GM13976 (cell line): ENCODE measurements around the gene NME7.

Experiments used
- DNase-seq: peaks from one replicate; pipeline ENCODE4 v3.0.0; 2012; ENCODE audit warnings: low spot score
- CTCF ChIP-seq: IDR thresholded peaks from 2 replicates; pipeline ENCODE4 v1.5.1; 2012; ENCODE audit warnings: borderline replicate concordance, mild to moderate bottlenecking; ENCODE audit not compliant: insufficient read depth; ENCODE audit errors: extremely low read depth, missing control alignments, control extremely low read depth
- in situ Hi-C: fragments of 300-500 bp; cut with MboI; formaldehyde crosslinking; loops from one replicate; pipeline ENCODE4 v1.12.0; 2022; ENCODE audit warnings: low sequenced_read_pairs, mixed read lengths, inconsistent platforms; ENCODE audit not compliant: unreplicated experiment

NME7 gene

GRCh38 chr1:169250022-169250421, 117.6 kb downstream of the NME7 start:
- in situ Hi-C loops, result no loop called here
- DNase-seq, result no peak
- TF ChIP-seq CTCF, result no peak

GRCh38 chr1:169249611-169250010, 118.0 kb downstream of the NME7 start:
- no peak for TF ChIP-seq CTCF
- DNase-seq, result no peak
- in situ Hi-C loops, result no loop called here

- no peak for DNase-seq
- in situ Hi-C loops, result no loop called here
- TF ChIP-seq CTCF, result no peak
Observed at GRCh38 chr1:169245706-169246105, 121.9 kb downstream of the NME7 start.

- in situ Hi-C loops, result no loop called here
- TF ChIP-seq CTCF, result no peak
- no peak for DNase-seq
Observed at GRCh38 chr1:169240449-169241232, 127.0 kb downstream of the NME7 start.

GRCh38 chr1:169236880-169237279, 130.7 kb downstream of the NME7 start:
- no peak for TF ChIP-seq CTCF
- DNase-seq, result no peak
- in situ Hi-C loops, result no loop called here

GRCh38 chr1:169236143-169236542, 131.5 kb downstream of the NME7 start:
- in situ Hi-C loops, result no loop called here
- no peak for TF ChIP-seq CTCF
- no peak for DNase-seq

- in situ Hi-C loops, result no loop called here
- no peak for DNase-seq
- TF ChIP-seq CTCF, result no peak
Observed at GRCh38 chr1:169235568-169235967, 132.0 kb downstream of the NME7 start.
